Neural crest cell (in vitro differentiated cells): ENCODE data around the gene GRIP2. TPM values are rescaled to one million over a fixed set of nuclear protein-coding genes. Genes with fewer than 3 reads are reported as not detected.

ENCODE experiments used
- DNase-seq: peaks from one replicate; pipeline ENCODE4 v3.0.0; 2021; ENCODE audit warnings: low read depth, mixed read lengths, low spot score
- H3K27ac Mint-ChIP-seq: one replicate; pipeline ENCODE4 v1.8.0; 2021; ENCODE audit warnings: mild to moderate bottlenecking, mixed read lengths; ENCODE audit not compliant: unreplicated experiment
- H3K27me3 Mint-ChIP-seq: 2 replicates; pipeline ENCODE4 v1.8.0; 2021; ENCODE audit warnings: low read depth, mild to moderate bottlenecking, mixed read lengths
- H3K36me3 Mint-ChIP-seq: 2 replicates; pipeline ENCODE4 v1.8.0; 2021; ENCODE audit warnings: low read depth, mild to moderate bottlenecking, mixed read lengths
- H3K4me1 Mint-ChIP-seq: 2 replicates; pipeline ENCODE4 v1.8.0; 2021; ENCODE audit warnings: mixed read lengths
- H3K4me3 Mint-ChIP-seq: one replicate; pipeline ENCODE4 v1.8.0; 2021; ENCODE audit warnings: mild to moderate bottlenecking, mixed read lengths
- H3K9me3 Mint-ChIP-seq: 2 replicates; pipeline ENCODE4 v1.8.0; 2021; ENCODE audit warnings: mixed read lengths
- total RNA-seq: library from RNA; stranded (reverse); gene quantifications from 2 replicates; pipeline ENCODE4 v1.2.1, GENCODE V29; 2021
- TF ChIP-seq, protein P1 (sequence below): fragments of 200-600 bp; sonication (generic); conservative IDR thresholded peaks from 2 replicates; pipeline ENCODE4 v1.5.0; 2021; ENCODE audit warnings: antibody characterized with exemption, mild to moderate bottlenecking

The GRIP2 gene
- total RNA-seq, 1 donor from 2014 or later = 3.2 TPM

DNA sequence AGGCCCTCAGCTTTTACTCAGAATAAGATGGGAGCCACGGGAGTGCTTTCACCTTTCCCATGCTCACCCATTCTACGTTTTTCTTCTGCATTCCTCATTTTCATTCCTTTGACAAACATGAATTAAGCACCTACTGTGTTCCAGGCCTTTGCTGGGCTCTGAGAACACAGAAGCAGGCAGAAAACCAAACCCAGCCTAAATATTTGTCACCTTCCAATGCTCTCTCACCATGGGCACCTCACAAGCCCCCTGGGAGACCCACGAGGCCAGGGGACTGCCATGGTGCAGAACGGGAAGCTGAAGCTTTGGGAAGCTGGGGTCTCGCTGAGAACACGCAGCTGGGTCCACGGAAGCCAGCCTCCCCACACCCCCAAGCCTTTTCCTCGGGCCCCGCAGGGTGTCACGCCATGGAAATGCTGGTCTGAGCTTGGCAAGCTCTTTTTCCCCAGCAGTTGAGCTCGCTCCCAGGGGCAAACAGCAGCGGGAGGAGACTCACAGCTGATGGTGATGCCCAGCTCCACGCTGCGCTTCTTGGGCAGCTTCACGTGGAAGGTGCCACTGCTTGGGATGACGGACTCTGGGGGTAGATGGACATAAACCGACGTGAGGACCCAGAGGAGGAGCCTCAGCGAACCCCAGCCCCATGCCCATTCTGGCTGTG is 27.7 kb downstream of the GRIP2 start:
- Mint-ChIP-seq H3K36me3 (no peaks in the 10 kb centered on the region), H3K9me3 (no peaks in the 10 kb centered on the region), H3K27me3 (no peaks in the 10 kb centered on the region), H3K27ac (no peak overlapping the region), H3K4me3 (no peak overlapping the region), H3K4me1 (peaks cover 16% of the 10 kb centered on the region)
- DNase-seq = no peak
- TF ChIP-seq, protein P1, sequence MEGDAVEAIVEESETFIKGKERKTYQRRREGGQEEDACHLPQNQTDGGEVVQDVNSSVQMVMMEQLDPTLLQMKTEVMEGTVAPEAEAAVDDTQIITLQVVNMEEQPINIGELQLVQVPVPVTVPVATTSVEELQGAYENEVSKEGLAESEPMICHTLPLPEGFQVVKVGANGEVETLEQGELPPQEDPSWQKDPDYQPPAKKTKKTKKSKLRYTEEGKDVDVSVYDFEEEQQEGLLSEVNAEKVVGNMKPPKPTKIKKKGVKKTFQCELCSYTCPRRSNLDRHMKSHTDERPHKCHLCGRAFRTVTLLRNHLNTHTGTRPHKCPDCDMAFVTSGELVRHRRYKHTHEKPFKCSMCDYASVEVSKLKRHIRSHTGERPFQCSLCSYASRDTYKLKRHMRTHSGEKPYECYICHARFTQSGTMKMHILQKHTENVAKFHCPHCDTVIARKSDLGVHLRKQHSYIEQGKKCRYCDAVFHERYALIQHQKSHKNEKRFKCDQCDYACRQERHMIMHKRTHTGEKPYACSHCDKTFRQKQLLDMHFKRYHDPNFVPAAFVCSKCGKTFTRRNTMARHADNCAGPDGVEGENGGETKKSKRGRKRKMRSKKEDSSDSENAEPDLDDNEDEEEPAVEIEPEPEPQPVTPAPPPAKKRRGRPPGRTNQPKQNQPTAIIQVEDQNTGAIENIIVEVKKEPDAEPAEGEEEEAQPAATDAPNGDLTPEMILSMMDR = no peak

DNA sequence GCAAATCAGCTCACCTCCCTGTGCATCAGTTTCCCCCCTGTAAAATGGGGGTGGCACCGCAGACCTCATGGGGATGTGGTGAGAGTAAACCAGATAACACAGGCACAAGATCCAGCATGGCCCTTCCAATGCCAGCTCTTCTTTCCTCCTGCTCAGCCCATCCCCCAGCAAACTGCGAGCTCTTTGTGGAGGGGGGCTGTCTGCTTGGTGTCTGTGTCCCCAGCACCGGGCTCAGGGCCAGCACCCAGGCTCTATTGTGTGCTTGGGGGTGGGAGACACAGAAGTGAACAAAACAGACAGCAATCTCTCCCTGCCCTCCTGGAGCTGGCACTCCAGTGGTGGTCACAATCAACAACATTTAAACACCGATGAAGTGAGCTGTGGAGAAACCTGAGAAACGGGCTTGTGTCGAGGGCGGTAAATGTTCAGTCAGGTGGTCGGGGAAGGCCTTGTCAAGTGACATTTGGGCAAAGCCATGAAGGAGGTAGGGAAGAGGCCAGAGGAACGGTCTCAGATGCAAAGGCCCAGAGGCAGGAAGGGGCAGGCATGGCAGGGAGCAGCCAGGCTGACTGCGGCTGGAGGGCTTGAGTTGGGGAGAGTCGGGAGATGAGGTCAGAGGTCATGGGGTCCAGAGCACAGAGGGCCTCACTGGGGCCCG is 28.4 kb downstream of the GRIP2 start:
- no peak for DNase-seq
- Mint-ChIP-seq H3K27me3 (no peaks in the 10 kb centered on the region), H3K4me3 (no peak overlapping the region), H3K4me1 (peaks cover 16% of the 10 kb centered on the region), H3K36me3 (no peaks in the 10 kb centered on the region), H3K27ac (no peak overlapping the region), H3K9me3 (no peaks in the 10 kb centered on the region)
- TF ChIP-seq, protein P1 = no peak

DNA sequence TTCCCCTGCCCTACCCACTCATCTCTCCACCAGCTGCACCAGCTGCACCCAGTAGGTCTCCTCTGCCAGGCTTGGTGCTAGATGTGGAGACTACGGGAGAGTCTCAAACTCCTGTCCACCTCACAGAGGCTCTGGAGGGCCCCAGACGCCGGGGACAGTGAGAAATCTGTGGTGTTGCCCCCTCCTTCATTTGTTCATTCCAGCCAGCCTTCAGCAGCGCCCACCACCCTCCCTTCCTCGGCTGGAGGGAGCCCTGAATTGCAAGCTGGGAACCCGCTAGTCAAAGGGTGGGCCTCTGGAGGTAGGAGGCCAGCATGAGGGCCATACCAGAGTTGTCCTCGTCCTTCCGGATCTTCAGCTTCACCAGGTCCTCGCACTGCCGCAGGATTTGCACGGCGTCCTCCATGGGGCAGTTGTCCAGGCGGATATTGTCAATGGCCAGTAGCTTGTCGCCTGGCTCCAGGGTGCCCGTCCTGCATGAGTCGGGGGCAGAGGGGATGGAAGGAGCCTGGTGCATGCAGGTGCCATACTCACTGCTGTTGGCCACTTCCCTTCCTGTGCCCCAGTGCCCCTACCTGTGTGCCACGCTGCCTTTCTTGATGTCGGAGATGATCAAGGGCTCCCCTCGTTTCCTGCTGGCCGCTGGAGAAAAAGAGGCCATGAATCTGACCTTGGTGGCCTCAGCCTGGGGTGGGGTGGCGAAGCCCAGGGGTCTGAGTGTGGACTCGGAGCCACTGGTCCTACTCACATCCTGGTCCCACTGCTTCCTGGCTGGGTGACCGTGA is 29.1 kb downstream of the GRIP2 start:
- Mint-ChIP-seq H3K36me3 (no peaks in the 10 kb centered on the region), H3K9me3 (no peaks in the 10 kb centered on the region), H3K27ac (no peak overlapping the region), H3K4me1 (peaks cover 16% of the 10 kb centered on the region), H3K27me3 (no peaks in the 10 kb centered on the region), H3K4me3 (no peak overlapping the region)
- TF ChIP-seq, protein P1 = no peak
- no peak for DNase-seq

DNA sequence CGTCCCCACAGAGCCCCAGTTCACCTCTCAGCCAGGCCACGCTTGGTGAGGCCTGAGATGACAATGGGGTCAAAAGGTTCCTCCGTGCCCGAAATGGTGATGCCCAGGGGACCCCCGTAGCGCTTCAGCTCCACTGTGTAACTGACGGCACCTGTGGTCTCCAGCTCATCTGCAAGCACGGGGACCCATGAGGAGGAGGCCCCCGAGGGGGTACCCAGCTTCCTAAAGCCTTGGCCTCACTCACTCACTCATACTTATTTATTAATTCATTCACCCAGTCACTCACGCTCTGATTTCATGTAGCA is 30.4 kb downstream of the GRIP2 start:
- Mint-ChIP-seq H3K36me3 (no peaks in the 10 kb centered on the region), H3K27me3 (no peaks in the 10 kb centered on the region), H3K9me3 (no peaks in the 10 kb centered on the region), H3K27ac (no peak overlapping the region), H3K4me1 (peaks cover 16% of the 10 kb centered on the region), H3K4me3 (no peak overlapping the region)
- no peak for DNase-seq
- TF ChIP-seq, protein P1 = no peak

DNA sequence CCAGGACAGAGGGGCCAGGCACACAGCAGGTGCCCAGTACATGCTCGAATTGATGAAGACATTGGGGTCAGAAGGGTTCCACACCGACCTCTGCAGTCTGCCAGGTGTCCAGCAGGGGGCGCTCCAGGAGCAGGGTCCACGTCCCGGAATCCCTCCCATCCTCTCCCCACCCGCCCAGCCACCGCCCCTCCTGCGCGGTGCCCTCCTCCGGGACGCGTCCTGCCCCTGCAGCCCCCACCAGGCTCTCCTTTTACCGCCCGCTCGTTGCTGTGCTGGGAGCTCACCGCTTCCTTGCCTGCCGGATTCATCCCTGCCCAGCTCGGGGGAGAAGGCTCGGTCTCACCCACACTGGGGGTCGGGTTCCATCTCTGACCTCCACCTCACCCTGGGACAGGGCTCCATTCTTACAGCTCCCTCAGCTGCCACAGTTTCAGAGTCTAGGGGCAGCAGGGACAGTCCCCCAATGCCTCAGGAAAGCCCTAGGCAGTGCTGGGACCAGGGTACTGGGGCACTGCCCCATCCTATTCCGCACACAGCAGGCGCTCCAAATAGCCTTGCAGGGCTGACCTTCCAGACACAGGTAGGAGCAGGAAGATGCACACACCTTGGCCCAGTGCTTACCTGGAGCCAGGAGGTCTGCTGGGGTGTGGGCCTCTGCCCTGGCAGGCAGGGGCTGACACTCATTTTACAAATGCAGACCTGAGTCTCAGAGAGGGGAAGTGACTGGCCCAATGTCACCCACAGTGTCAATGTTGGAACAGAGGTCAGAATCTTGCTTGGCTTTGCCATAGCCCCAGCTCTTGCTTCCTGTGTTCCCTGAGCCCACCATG is 31.0 kb downstream of the GRIP2 start:
- peak; percentile 89 for DNase-seq
- peak overlapping the region; percentile 62 for H3K4me3 Mint-ChIP-seq
- no peak overlapping the region for H3K27ac Mint-ChIP-seq
- no peaks in the 10 kb centered on the region for H3K9me3 Mint-ChIP-seq
- H3K27me3 Mint-ChIP-seq = no peaks in the 10 kb centered on the region
- peaks cover 16% of the 10 kb centered on the region for H3K4me1 Mint-ChIP-seq
- H3K36me3 Mint-ChIP-seq = no peaks in the 10 kb centered on the region
- TF ChIP-seq, protein P1 = peak; percentile 98
